ENCODE data around the gene WBP11. TPM values are rescaled to one million over a fixed set of nuclear protein-coding genes. Genes with fewer than 3 reads are reported as not detected.
A peak's percentile ranks its signal among the peaks of the same experiment; 100 is the strongest.

Gene WBP11
- total RNA-seq, 1 experiment from 2014 or later = 21.4 TPM

GRCh38 chr12:14846876-14847580, 43.8 kb upstream of the WBP11 start:
- Histone ChIP-seq H3K27ac (ENCODE audit: low read length) (no peak overlapping the region), H3K9me2 (replicated peaks; ENCODE audit: low read length) (no peaks in the 10 kb centered on the region), H3K4me3 (ENCODE audit: low read length) (no peak overlapping the region), H3K4me1 (ENCODE audit: insufficient read depth, low read length) (peaks cover 11% of the 10 kb centered on the region), H3K79me2 (ENCODE audit: low read length) (no peaks in the 10 kb centered on the region), H3F3A (ENCODE audit: low read length, unreplicated experiment) (no peaks in the 10 kb centered on the region), H3K27me3 (ENCODE audit: low read length) (no peaks in the 10 kb centered on the region), H2AFZ (ENCODE audit: low read length) (no peak overlapping the region), H3K4me2 (ENCODE audit: low read length) (no peak overlapping the region), H3K9me3 (ENCODE audit: low read length) (no peaks in the 10 kb centered on the region), H3K36me3 (ENCODE audit: low read depth, low read length) (no peaks in the 10 kb centered on the region), H4K20me1 (ENCODE audit: low read length) (no peaks in the 10 kb centered on the region), H3K9ac (ENCODE audit: low read length) (no peak overlapping the region)
- ChIA-PET CTCF (no interaction called here), POLR2A (ENCODE audit: unreplicated experiment) (interaction anchor here (0.6 kb wide), 1 partner anchor 85 kb away, joined by 4 read pairs; no protein-coding TSS in a partner anchor)
- ATAC-seq (no peak), DNase-seq (no peak)
- no TSS peak for BruUV-seq (replicated peaks)
- intact Hi-C loops (cut with micrococcal nuclease) = loop anchor here (5.0 kb wide), 1 partner anchor 40 kb away; the partner anchor contains the start of gene MGP
- TF ChIP-seq EZH2 (IDR thresholded peaks at IDR 0.05; ENCODE audit: low read length, unreplicated experiment) = no peak
- no peak for TF ChIP-seq EZH2phosphoT487 (IDR thresholded peaks at IDR 0.05; ENCODE audit: borderline replicate concordance, low read length)

DNA sequence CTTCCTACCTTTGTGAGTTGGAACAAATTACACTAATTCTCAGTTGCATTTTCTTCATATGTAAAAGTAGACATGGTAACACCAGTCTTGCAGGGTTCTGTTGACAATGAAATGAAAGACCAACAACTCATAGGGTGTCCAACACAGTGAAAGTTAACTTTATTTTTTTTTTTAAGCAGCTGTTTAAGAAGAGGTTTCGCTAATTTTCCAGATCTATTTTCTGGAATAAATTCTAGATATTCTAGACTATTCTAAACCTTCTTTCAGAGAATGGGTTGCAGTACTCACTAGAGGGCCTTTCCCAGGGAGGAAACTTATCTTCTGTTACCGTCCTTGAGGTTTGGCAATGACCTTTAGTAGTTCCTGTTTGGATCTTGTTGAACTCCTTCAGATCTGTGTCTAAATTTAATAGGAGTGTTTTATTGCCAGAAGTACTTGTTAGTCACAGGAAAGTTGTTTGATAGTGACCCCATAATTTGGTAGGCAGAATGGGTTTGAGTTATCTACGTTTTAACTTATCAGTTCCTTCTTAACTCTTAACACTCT, 42.8 kb upstream of the WBP11 start:
- no TSS peak for BruUV-seq (replicated peaks)
- Histone ChIP-seq H3K79me2 (ENCODE audit: low read length) (no peaks in the 10 kb centered on the region), H4K20me1 (ENCODE audit: low read length) (no peaks in the 10 kb centered on the region), H3K27me3 (ENCODE audit: low read length) (no peaks in the 10 kb centered on the region), H3K9ac (ENCODE audit: low read length) (no peak overlapping the region), H3K4me3 (ENCODE audit: low read length) (no peak overlapping the region), H3K9me2 (replicated peaks; ENCODE audit: low read length) (no peaks in the 10 kb centered on the region), H2AFZ (ENCODE audit: low read length) (no peak overlapping the region), H3K4me1 (ENCODE audit: insufficient read depth, low read length) (peaks cover 20% of the 10 kb centered on the region), H3K9me3 (ENCODE audit: low read length) (no peaks in the 10 kb centered on the region), H3K4me2 (ENCODE audit: low read length) (no peak overlapping the region), H3K36me3 (ENCODE audit: low read depth, low read length) (no peaks in the 10 kb centered on the region), H3F3A (ENCODE audit: low read length, unreplicated experiment) (no peaks in the 10 kb centered on the region), H3K27ac (ENCODE audit: low read length) (no peak overlapping the region)
- DNase-seq (no peak), ATAC-seq (peak; percentile 40; the same call in 1 of the 2 replicates)
- intact Hi-C loops (cut with micrococcal nuclease) = loop anchor here (5.0 kb wide), 1 partner anchor 41 kb away; the partner anchor contains the start of gene MGP
- ChIA-PET CTCF (interaction anchor here (0.5 kb wide), 1 partner anchor 41 kb away, joined by 4 read pairs; no protein-coding TSS in a partner anchor), POLR2A (ENCODE audit: unreplicated experiment) (no interaction called here)
- no peak for TF ChIP-seq EZH2phosphoT487 (IDR thresholded peaks at IDR 0.05; ENCODE audit: borderline replicate concordance, low read length)
- no peak for TF ChIP-seq CTCF (conservative IDR thresholded peaks at IDR 0.05; ENCODE audit: low read depth, low read length)
- no peak for TF ChIP-seq EZH2 (IDR thresholded peaks at IDR 0.05; ENCODE audit: low read length, unreplicated experiment)

- no peaks in the 10 kb centered on the region for H3F3A ChIP-seq (ENCODE audit: low read length, unreplicated experiment)
- CTCF ChIA-PET = no interaction called here
- TF ChIP-seq EZH2phosphoT487 (IDR thresholded peaks at IDR 0.05; ENCODE audit: borderline replicate concordance, low read length) (no peak), CTCF (conservative IDR thresholded peaks at IDR 0.05; ENCODE audit: low read depth, low read length) (peak; percentile 78)
- H3K79me2 ChIP-seq (ENCODE audit: low read length) = no peaks in the 10 kb centered on the region
- no peak overlapping the region for H3K4me3 ChIP-seq (ENCODE audit: low read length)
- POLR2A ChIA-PET (ENCODE audit: unreplicated experiment) = no interaction called here
- H3K9me2 ChIP-seq (replicated peaks; ENCODE audit: low read length) = no peaks in the 10 kb centered on the region
- H3K4me2 ChIP-seq (ENCODE audit: low read length) = no peak overlapping the region
- no TSS peak for BruUV-seq (replicated peaks)
- no peaks in the 10 kb centered on the region for H4K20me1 ChIP-seq (ENCODE audit: low read length)
- H3K27ac ChIP-seq (ENCODE audit: low read length) = no peak overlapping the region
- ATAC-seq = peak; percentile 53
- H2AFZ ChIP-seq (ENCODE audit: low read length) = peak overlapping the region; percentile 46; the same call in 1 of the 2 replicates
- H3K9ac ChIP-seq (ENCODE audit: low read length) = no peak overlapping the region
- H3K4me1 ChIP-seq (ENCODE audit: insufficient read depth, low read length) = peaks cover 20% of the 10 kb centered on the region
- intact Hi-C loops (cut with micrococcal nuclease) = loop anchor here (1.0 to 5.0 kb wide), 7 partner anchors 35 to 151 kb away; partner anchors contain the start of gene MGP
- peak; percentile 75 for DNase-seq
- H3K9me3 ChIP-seq (ENCODE audit: low read length) = no peaks in the 10 kb centered on the region
- H3K36me3 ChIP-seq (ENCODE audit: low read depth, low read length) = no peaks in the 10 kb centered on the region
- no peaks in the 10 kb centered on the region for H3K27me3 ChIP-seq (ENCODE audit: low read length)
Observed at GRCh38 chr12:14845350-14845750, 42.1 kb upstream of the WBP11 start.
